H9 (cell line): ENCODE data around the gene FLT3. TPM values are rescaled to one million over a fixed set of nuclear protein-coding genes. Genes with fewer than 3 reads are reported as not detected.

Experiments
- DNase-seq: peaks from one replicate; pipeline ENCODE4 v3.0.0-alpha.2; 2017
- H2AFZ ChIP-seq: one replicate; pipeline ENCODE4 v1.6.1; 2013; ENCODE audit warnings: mild to moderate bottlenecking, low read length, control low read depth, moderate library complexity
- H2AK5ac ChIP-seq: 2 replicates; pipeline ENCODE4 v1.6.1; 2013; ENCODE audit warnings: low read length, control low read depth, mixed read lengths; ENCODE audit not compliant: insufficient read length
- H2BK120ac ChIP-seq: one replicate; pipeline ENCODE4 v1.6.1; 2013; ENCODE audit warnings: low read depth, mild to moderate bottlenecking, low read length, control low read depth, inconsistent platforms; ENCODE audit not compliant: poor library complexity, severe bottlenecking
- H2BK12ac ChIP-seq: 2 replicates; pipeline ENCODE4 v1.6.1; 2013; ENCODE audit warnings: low read length, control low read depth, mixed read lengths, low read depth; ENCODE audit not compliant: insufficient read length
- H2BK15ac ChIP-seq: 2 replicates; pipeline ENCODE4 v1.6.1; 2013; ENCODE audit warnings: low read depth, low read length, control low read depth
- H2BK20ac ChIP-seq: one replicate; pipeline ENCODE4 v1.6.1; 2013; ENCODE audit warnings: low read depth, mild to moderate bottlenecking, low read length, control low read depth, inconsistent platforms; ENCODE audit not compliant: poor library complexity, severe bottlenecking
- H2BK5ac ChIP-seq: 2 replicates; pipeline ENCODE4 v1.6.1; 2013; ENCODE audit warnings: low read length, control low read depth, mixed read lengths; ENCODE audit not compliant: insufficient read length
- H3K14ac ChIP-seq: 2 replicates; pipeline ENCODE4 v1.6.1; 2013; ENCODE audit warnings: low read length, control low read depth; ENCODE audit not compliant: insufficient read depth
- H3K18ac ChIP-seq: 2 replicates; pipeline ENCODE4 v1.6.1; 2013; ENCODE audit warnings: low read depth, mild to moderate bottlenecking, mixed read lengths, low read length, control low read depth; ENCODE audit not compliant: insufficient read length
- H3K23ac ChIP-seq: 2 replicates; pipeline ENCODE4 v1.6.1; 2013; ENCODE audit warnings: low read length, control low read depth, mixed read lengths, low read depth; ENCODE audit not compliant: insufficient read length
- H3K23me2 ChIP-seq: 2 replicates; pipeline ENCODE4 v1.6.1; 2013; ENCODE audit warnings: low read depth, mild to moderate bottlenecking, mixed read lengths, low read length, control low read depth; ENCODE audit not compliant: insufficient read length, poor library complexity, severe bottlenecking
- H3K27ac ChIP-seq: 2 replicates; pipeline ENCODE4 v1.5.1; 2013; ENCODE audit warnings: low read length, control low read depth, mixed read lengths, low read depth; ENCODE audit not compliant: insufficient read length
- H3K27me3 ChIP-seq: 2 replicates; pipeline ENCODE4 v1.6.1; 2013; ENCODE audit warnings: low read length, control low read depth, inconsistent platforms; ENCODE audit not compliant: insufficient read depth
- H3K4ac ChIP-seq: 2 replicates; pipeline ENCODE4 v1.6.1; 2013; ENCODE audit warnings: low read depth, mild to moderate bottlenecking, control low read depth, inconsistent platforms, low read length, moderate library complexity
- H3K4me1 ChIP-seq: 2 replicates; pipeline ENCODE4 v1.6.1; 2013; ENCODE audit warnings: low read length, control low read depth, inconsistent platforms; ENCODE audit not compliant: insufficient read depth
- H3K4me2 ChIP-seq: 2 replicates; pipeline ENCODE4 v1.6.1; 2013; ENCODE audit warnings: low read length, control low read depth, mixed read lengths; ENCODE audit not compliant: insufficient read length, insufficient read depth
- H3K56ac ChIP-seq: 2 replicates; pipeline ENCODE4 v1.6.1; 2013; ENCODE audit warnings: low read depth, mild to moderate bottlenecking, mixed read lengths, low read length, control low read depth; ENCODE audit not compliant: insufficient read length
- H3K79me1 ChIP-seq: 2 replicates; pipeline ENCODE4 v1.6.1; 2013; ENCODE audit warnings: low read depth, mild to moderate bottlenecking, moderate library complexity, low read length, control low read depth, inconsistent platforms; ENCODE audit not compliant: insufficient read depth, poor library complexity, severe bottlenecking
- H3K79me2 ChIP-seq: 2 replicates; pipeline ENCODE4 v1.6.1; 2013; ENCODE audit warnings: low read length, control low read depth, inconsistent platforms; ENCODE audit not compliant: insufficient read depth
- H3K9ac ChIP-seq: 2 replicates; pipeline ENCODE4 v1.6.1; 2013; ENCODE audit warnings: low read length, control low read depth, mixed read lengths; ENCODE audit not compliant: insufficient read length; ENCODE audit errors: extremely low read depth
- H3K9me3 ChIP-seq: one replicate; pipeline ENCODE4 v1.6.1; 2013; ENCODE audit warnings: low read depth, low read length, inconsistent platforms; ENCODE audit not compliant: control insufficient read depth
- H3T11ph ChIP-seq: one replicate; pipeline ENCODE4 v1.6.1; 2013; ENCODE audit warnings: mild to moderate bottlenecking, low read length, control low read depth, inconsistent platforms
- H4K20me1 ChIP-seq: one replicate; pipeline ENCODE4 v1.6.1; 2013; ENCODE audit not compliant: control insufficient read depth, insufficient read length, insufficient read depth
- H4K5ac ChIP-seq: 2 replicates; pipeline ENCODE4 v1.6.1; 2013; ENCODE audit warnings: low read depth, mild to moderate bottlenecking, mixed read lengths, low read length, control low read depth; ENCODE audit not compliant: insufficient read length
- H4K8ac ChIP-seq: replicated peaks from 2 replicates; pipeline ENCODE4 v1.6.1; 2013; ENCODE audit warnings: low read length, control low read depth, mixed read lengths, low read depth; ENCODE audit not compliant: insufficient read length
- H4K91ac ChIP-seq: 2 replicates; pipeline ENCODE4 v1.6.1; 2013; ENCODE audit warnings: low read depth, mild to moderate bottlenecking, moderate library complexity, mixed read lengths, low read length, control low read depth; ENCODE audit not compliant: insufficient read length
- H3K27ac Mint-ChIP-seq, 3 experiments: 2 replicates in 2 of 3; 3 replicates in 1 of 3; pipeline ENCODE4 v1.8.0; 2020 to 2021; ENCODE audit warnings: mixed read lengths in 3 of 3, mild to moderate bottlenecking in 1 of 3, moderate library complexity in 1 of 3
- H3K27me3 Mint-ChIP-seq: 2 replicates; pipeline ENCODE4 v1.8.0; 2021; ENCODE audit warnings: low read depth, mild to moderate bottlenecking, moderate library complexity, mixed read lengths
- H3K36me3 Mint-ChIP-seq, 3 experiments: 2 replicates in 2 of 3; 3 replicates in 1 of 3; pipeline ENCODE4 v1.8.0; 2020 to 2021; ENCODE audit warnings: low read depth in 3 of 3, mixed read lengths in 3 of 3; ENCODE audit not compliant: insufficient read depth in 1 of 3
- H3K4me1 Mint-ChIP-seq, 2 experiments: 2 replicates each; pipeline ENCODE4 v1.8.0; 2020; ENCODE audit warnings: mixed read lengths in 2 of 2
- H3K4me3 Mint-ChIP-seq, 2 experiments: 2 replicates in 1 of 2; 3 replicates in 1 of 2; pipeline ENCODE4 v1.8.0; 2020 to 2021; ENCODE audit warnings: mild to moderate bottlenecking in 2 of 2, mixed read lengths in 2 of 2, moderate library complexity in 1 of 2
- H3K9me3 Mint-ChIP-seq, 2 experiments: 2 replicates in 1 of 2; 3 replicates in 1 of 2; pipeline ENCODE4 v1.8.0; 2020; ENCODE audit warnings: mild to moderate bottlenecking in 2 of 2, mixed read lengths in 2 of 2, moderate library complexity in 1 of 2
- CTCF ChIP-seq: fragments of 200-600 bp; sonication (generic); conservative IDR thresholded peaks from 3 replicates; pipeline ENCODE4 v1.8.0; 2021; ENCODE audit warnings: antibody characterized with exemption, mild to moderate bottlenecking
- WGBS: extraction: QIAGEN DNeasy Blood & Tissue Kit; methylation state at CpG from one replicate; pipeline ENCODE4 v1.1.7; 2013; ENCODE audit warnings: missing lambda C conversion rate, low lambda C conversion rate, mixed read lengths; ENCODE audit not compliant: insufficient read length; ENCODE audit errors: extremely low coverage; 5-methylcytosine and 5-hydroxymethylcytosine counted together
- total RNA-seq: library from RNA; stranded (reverse); gene quantifications from 2 replicates; pipeline ENCODE4 v1.2.1, GENCODE V29; 2021

FLT3 gene
- total RNA-seq, 1 experiment from 2014 or later = 0.44 TPM

DNA sequence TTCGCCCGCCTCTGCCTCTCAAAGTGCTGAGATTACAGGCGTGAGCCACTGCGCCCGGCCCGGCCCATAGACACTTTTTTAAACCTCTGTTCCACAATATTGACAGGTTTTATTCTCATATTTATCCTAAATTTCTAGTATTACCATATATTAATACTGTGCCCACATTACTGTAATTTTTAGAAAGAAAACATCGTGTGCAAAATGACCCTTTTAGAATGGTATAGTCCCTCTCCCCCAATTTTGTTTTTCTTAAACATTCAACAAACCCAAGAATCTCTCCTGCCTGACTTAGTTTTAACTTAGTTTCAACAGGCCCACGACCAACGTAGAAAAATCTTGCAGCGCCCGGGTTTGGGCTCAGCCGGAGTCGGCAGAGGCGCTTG, 140.4 kb downstream of the FLT3 start:
- H3K36me3 Mint-ChIP-seq = no peaks in the 10 kb centered on the region
- DNase-seq = no peak
- H3K4me1 Mint-ChIP-seq = peaks cover 13 to 25% of the 10 kb centered on the region in 2 experiments
- H3K56ac ChIP-seq = no peak overlapping the region
- peaks cover 2 to 17% of the 10 kb centered on the region in 2 experiments for H3K9me3 Mint-ChIP-seq
- peaks cover 94% of the 10 kb centered on the region for H3K27me3 ChIP-seq
- H3K27ac Mint-ChIP-seq = no peak overlapping the region
- peak overlapping the region in 1 of 2 experiments; percentile 69; a peak in 2 of 5 replicates for H3K4me3 Mint-ChIP-seq
- H3K18ac ChIP-seq = no peak overlapping the region
- H3K27me3 Mint-ChIP-seq = peaks cover 99% of the 10 kb centered on the region
- no peak for TF ChIP-seq CTCF
- no peak overlapping the region for H4K91ac ChIP-seq
- no peak overlapping the region for H3K27ac ChIP-seq
- no peaks in the 10 kb centered on the region for H3K9me3 ChIP-seq
- no peak overlapping the region for H2AK5ac ChIP-seq
- H3K4me1 ChIP-seq = peaks cover 5% of the 10 kb centered on the region; the same call in 1 of the 2 replicates
- H2AFZ ChIP-seq = no peak overlapping the region
- H4K5ac ChIP-seq = no peak overlapping the region
- H2BK20ac ChIP-seq = no peak overlapping the region
- no peaks in the 10 kb centered on the region for H3K23me2 ChIP-seq
- H2BK120ac ChIP-seq = no peak overlapping the region
- no peak overlapping the region for H3K4ac ChIP-seq
- no CpG with 5 or more reads among the region's 14 CpGs for WGBS
- H4K8ac ChIP-seq = no peak overlapping the region
- H3K79me2 ChIP-seq = no peaks in the 10 kb centered on the region
- no peak overlapping the region for H2BK5ac ChIP-seq
- H3K79me1 ChIP-seq = no peaks in the 10 kb centered on the region
- H4K20me1 ChIP-seq = no peaks in the 10 kb centered on the region
- H2BK15ac ChIP-seq = no peak overlapping the region
- no peak overlapping the region for H3T11ph ChIP-seq
- H3K23ac ChIP-seq = no peak overlapping the region
- no peak overlapping the region for H3K9ac ChIP-seq
- H3K14ac ChIP-seq = no peak overlapping the region
- H3K4me2 ChIP-seq = peak overlapping the region; percentile 46
- no peak overlapping the region for H2BK12ac ChIP-seq
